T-cell (primary cell): ENCODE measurements around the gene HLA-DPB1. TPM values are rescaled to one million over a fixed set of nuclear protein-coding genes. Genes with fewer than 3 reads are reported as not detected.

ENCODE experiments used
- ATAC-seq, 4 experiments: fragments of 200-7000 bp in 3 of 4; fragments of 150-1000 bp in 1 of 4; cut with Tn5 transposase; replicated peaks in 1 of 4; 1 replicate in 3 of 4; 2 replicates in 1 of 4; pipeline ENCODE4 v1.10.0; 2021; ENCODE audit warnings: moderate library complexity in 3 of 4, mild to moderate bottlenecking in 2 of 4, moderate number of reproducible peaks in 1 of 4
- CTCF ChIA-PET, 2 donors: fragments of 300-600 bp; sonication (Branson Sonifier 250); formaldehyde crosslinking; loops; one replicate each; lab custom pipeline; 2022; ENCODE audit warnings: antibody characterized with exemption in 2 of 2; lab: Charles Lee
- POLR2A ChIA-PET, 2 donors: fragments of 300-600 bp; sonication (Branson Sonifier 250); formaldehyde crosslinking; loops; one replicate each; lab custom pipeline; 2022; ENCODE audit warnings: antibody characterized with exemption in 2 of 2; lab: Charles Lee
- DNase-seq, 35 experiments: peaks; one replicate each; pipeline versions ENCODE4 v3.0.0 to v3.0.0-alpha.2; 2013 to 2023
- H3K27ac ChIP-seq: one replicate; pipeline ENCODE4 v1.5.1; 2013; ENCODE audit warnings: low read length
- H3K27me3 ChIP-seq, 2 experiments: replicated peaks in 1 of 2; 1 replicate in 1 of 2; 2 replicates in 1 of 2; pipeline versions ENCODE4 v1.6.1 to v1.7.0; 2013; ENCODE audit warnings: low read length in 1 of 2, mixed read lengths in 1 of 2; ENCODE audit not compliant: control insufficient read depth in 2 of 2, insufficient read depth in 2 of 2; ENCODE audit errors: extremely low read depth in 1 of 2
- H3K36me3 ChIP-seq, 2 donors: 1 replicate in 1 of 2; 2 replicates in 1 of 2; pipeline versions ENCODE4 v1.6.1 to v1.7.0; 2013; ENCODE audit warnings: low read length in 1 of 2; ENCODE audit not compliant: control insufficient read depth in 2 of 2, insufficient read depth in 1 of 2; ENCODE audit errors: extremely low read depth in 1 of 2
- H3K4me1 ChIP-seq, 2 experiments: 1 replicate in 1 of 2; 2 replicates in 1 of 2; pipeline versions ENCODE4 v1.6.1 to v1.7.0; 2013; ENCODE audit warnings: low read length in 2 of 2, mixed read lengths in 1 of 2; ENCODE audit not compliant: insufficient read depth in 2 of 2, control insufficient read depth in 1 of 2; ENCODE audit errors: extremely low read depth in 1 of 2
- H3K4me3 ChIP-seq, 2 donors: 1 replicate in 1 of 2; 2 replicates in 1 of 2; pipeline versions ENCODE4 v1.5.1 to v1.7.0; 2013; ENCODE audit warnings: mild to moderate bottlenecking in 2 of 2, low read length in 1 of 2, moderate library complexity in 1 of 2; ENCODE audit not compliant: control insufficient read depth in 1 of 2; ENCODE audit errors: extremely low read depth in 1 of 2
- H3K9me3 ChIP-seq: 2 replicates; pipeline ENCODE4 v1.7.0; 2013
- H3K27ac Mint-ChIP-seq, 2 donors: one replicate each; pipeline ENCODE4 v1.8.0; 2020 to 2021; ENCODE audit warnings: mild to moderate bottlenecking in 2 of 2, mixed read lengths in 2 of 2
- H3K27me3 Mint-ChIP-seq, 2 donors: one replicate each; pipeline ENCODE4 v1.8.0; 2021 to 2022; ENCODE audit warnings: mixed read lengths in 2 of 2
- H3K36me3 Mint-ChIP-seq: one replicate; pipeline ENCODE4 v1.8.0; 2021; ENCODE audit warnings: mixed read lengths
- H3K4me1 Mint-ChIP-seq, 3 donors: one replicate each; pipeline ENCODE4 v1.8.0; 2020 to 2022; ENCODE audit warnings: mixed read lengths in 3 of 3, mild to moderate bottlenecking in 1 of 3
- H3K4me3 Mint-ChIP-seq, 3 donors: one replicate each; pipeline ENCODE4 v1.8.0; 2020 to 2022; ENCODE audit warnings: mild to moderate bottlenecking in 3 of 3, mixed read lengths in 3 of 3, moderate library complexity in 3 of 3
- H3K9me3 Mint-ChIP-seq, 3 donors: one replicate each; pipeline ENCODE4 v1.8.0; 2020 to 2022; ENCODE audit warnings: mixed read lengths in 3 of 3
- WGBS: methylation state at CpG from one replicate; pipeline ENCODE4 v1.1.5; 2013; ENCODE audit warnings: missing lambda C conversion rate; ENCODE audit not compliant: insufficient coverage; 5-methylcytosine and 5-hydroxymethylcytosine counted together
- total RNA-seq, 35 experiments: library from RNA in 6 of 35; stranded (reverse) in 6 of 35; fragments of 120-200 nt in 1 of 35; gene quantifications; one replicate each; pipeline versions ENCODE4 v1.2.1 to v1.2.4 and lab custom pipeline; 2013 to 2026

Gene HLA-DPB1
- total RNA-seq, 5 donors from 2014 or later (not counting 1 experiment from before 2014, with no cell fraction given) = 41.2 to 78.9 (median 58.4) TPM

DNA sequence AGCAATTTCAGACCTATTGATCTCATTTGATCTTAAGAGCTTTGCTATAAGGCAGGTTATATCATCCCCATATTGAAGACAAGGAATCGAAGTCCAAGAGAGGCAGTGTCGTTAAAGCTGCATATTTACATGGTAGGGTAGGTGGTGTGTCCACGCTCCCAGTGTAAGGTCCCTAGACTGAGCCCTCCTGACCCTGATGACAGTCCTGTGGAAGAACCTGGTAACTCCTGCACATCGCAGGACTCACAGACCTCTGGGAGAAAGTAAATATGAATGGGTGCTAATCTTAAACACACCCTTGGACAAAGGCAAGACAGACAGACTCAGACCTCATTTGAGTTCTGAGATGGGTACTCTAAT is 602 bp upstream of the HLA-DPB1 start:
- CTCF ChIA-PET = interaction anchor here in 1 of 2 donors (0.7 to 1.4 kb wide), 10 partner anchors 15 to 236 kb away, joined by 3 to 9 read pairs (median 4); partner anchors contain the start of genes BRD2 and TAP2
- 85% methylated on average over 3 of the region's 4 CpGs for WGBS
- H3K4me1 ChIP-seq = peaks cover 0 to 54% of the 10 kb centered on the region in 2 experiments

DNA sequence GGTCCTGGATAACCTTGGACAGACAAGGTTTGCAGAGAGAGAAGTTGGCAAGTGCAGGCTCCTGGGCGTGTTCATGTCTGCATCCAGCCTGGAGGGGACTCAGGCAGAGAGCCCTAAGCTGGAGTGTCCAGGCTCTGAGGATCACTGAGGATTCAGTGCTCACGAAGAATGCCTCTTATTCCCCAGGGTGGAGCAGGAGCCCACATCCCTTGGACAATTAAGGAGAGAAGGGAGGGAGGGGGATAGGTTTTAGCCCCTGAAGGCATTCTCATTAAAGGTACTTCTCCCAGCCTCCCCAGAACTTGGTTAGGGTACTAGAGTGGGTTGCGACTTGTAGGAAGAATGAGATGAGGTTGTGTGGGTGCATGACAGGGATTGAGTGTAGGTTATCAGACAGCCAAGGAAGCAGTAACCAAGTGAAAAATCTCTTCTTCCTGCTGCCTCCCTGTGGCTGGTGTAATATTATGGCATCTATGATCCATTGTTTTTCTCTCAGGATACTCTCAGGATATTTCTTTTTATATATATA is 680 bp downstream of the HLA-DPB1 start:
- Histone ChIP-seq H3K36me3 (peaks cover 0 to 10% of the 10 kb centered on the region in 2 donors), H3K27me3 (peaks cover 0 to 2% of the 10 kb centered on the region in 2 experiments), H3K4me3 (peak overlapping the region in 1 of 2 donors; percentile 81), H3K4me1 (peaks cover 0 to 67% of the 10 kb centered on the region in 2 experiments), H3K9me3 (no peaks in the 10 kb centered on the region), H3K27ac (peak overlapping the region; percentile 83)
- Mint-ChIP-seq H3K27ac (peak overlapping the region; percentile 52 to 80), H3K9me3 (no peaks in the 10 kb centered on the region), H3K36me3 (peaks cover 16% of the 10 kb centered on the region), H3K27me3 (peaks cover 0 to 3% of the 10 kb centered on the region in 2 donors), H3K4me1 (peaks cover 55 to 72% (median 69%) of the 10 kb centered on the region in 3 donors), H3K4me3 (peak overlapping the region; percentile 83 to 86 (median 84))
- ChIA-PET POLR2A (interaction anchor here (1.1 to 1.2 kb wide), 2 partner anchors 104 to 105 kb away, joined by 4 to 7 read pairs; no protein-coding TSS in a partner anchor), CTCF (interaction anchor here in 1 of 2 donors (0.6 to 1.4 kb wide), 6 partner anchors 47 to 238 kb away, joined by 3 to 9 read pairs (median 6); partner anchors contain the start of gene TAP2)
- 33% methylated on average over 1 of the region's 3 CpGs for WGBS
- ATAC-seq (peak in 2 of 4 experiments; percentile 3), DNase-seq (peak in 1 of 35 experiments; percentile 33)

More for the DNA sequence above, 602 bp upstream of the HLA-DPB1 start:
- ATAC-seq = peak in 1 of 4 experiments; percentile 5
- Histone ChIP-seq H3K27ac (peak overlapping the region; percentile 83), H3K4me3 (peak overlapping the region in 1 of 2 donors; percentile 81), H3K36me3 (no peaks in the 10 kb centered on the region), H3K9me3 (no peaks in the 10 kb centered on the region), H3K27me3 (peaks cover 0 to 2% of the 10 kb centered on the region in 2 experiments)
- peaks cover 50 to 63% (median 59%) of the 10 kb centered on the region in 3 donors for H3K4me1 Mint-ChIP-seq
- peak overlapping the region; percentile 83 to 86 (median 84) for H3K4me3 Mint-ChIP-seq
- no peak for DNase-seq
- peaks cover 6% of the 10 kb centered on the region for H3K36me3 Mint-ChIP-seq
- POLR2A ChIA-PET = interaction anchor here (0.6 to 1.2 kb wide), 6 partner anchors 13 to 1346 kb away, joined by 3 to 7 read pairs (median 4); no protein-coding TSS in a partner anchor
- H3K27me3 Mint-ChIP-seq = peaks cover 0 to 3% of the 10 kb centered on the region in 2 donors
- H3K27ac Mint-ChIP-seq = peak overlapping the region; percentile 52 to 80
- H3K9me3 Mint-ChIP-seq = no peaks in the 10 kb centered on the region

DNA sequence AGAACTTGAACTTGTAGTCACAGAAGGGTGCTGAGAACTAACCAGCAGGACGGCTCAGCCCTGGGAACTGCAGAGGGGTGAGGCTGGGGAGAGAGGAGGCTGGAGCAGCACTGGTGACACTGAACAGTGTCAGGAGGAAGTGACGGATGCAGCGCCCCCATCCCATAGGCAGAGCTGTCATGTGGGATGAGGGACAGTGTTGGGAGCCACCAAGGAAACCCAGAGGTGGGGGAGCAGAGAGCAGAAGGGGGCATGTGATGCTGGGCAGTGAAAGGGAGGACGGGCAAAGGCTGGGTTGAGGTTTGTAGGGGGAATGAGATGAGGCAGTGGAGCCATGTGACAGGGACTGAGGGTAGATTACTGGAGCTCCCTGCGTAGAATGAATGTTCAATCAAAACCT is 2.1 kb downstream of the HLA-DPB1 start:
- Histone ChIP-seq H3K9me3 (no peaks in the 10 kb centered on the region), H3K4me1 (peaks cover 0 to 62% of the 10 kb centered on the region in 2 experiments), H3K36me3 (peaks cover 0 to 22% of the 10 kb centered on the region in 2 donors), H3K27ac (no peak overlapping the region), H3K27me3 (peaks cover 0 to 2% of the 10 kb centered on the region in 2 experiments), H3K4me3 (peak overlapping the region in 1 of 2 donors; percentile 1)
- peak in 1 of 35 experiments; percentile 24 for DNase-seq
- peaks cover 52 to 72% (median 68%) of the 10 kb centered on the region in 3 donors for H3K4me1 Mint-ChIP-seq
- ChIA-PET POLR2A (no interaction called here), CTCF (no interaction called here)
- H3K27ac Mint-ChIP-seq = peak overlapping the region; percentile 24 to 49
- peaks cover 25% of the 10 kb centered on the region for H3K36me3 Mint-ChIP-seq
- ATAC-seq = no peak
- no peaks in the 10 kb centered on the region for H3K9me3 Mint-ChIP-seq
- H3K4me3 Mint-ChIP-seq = peak overlapping the region; percentile 58 to 83 (median 75)
- peaks cover 0 to 3% of the 10 kb centered on the region in 2 donors for H3K27me3 Mint-ChIP-seq
- WGBS = 63% methylated on average over 3 of the region's 5 CpGs

DNA sequence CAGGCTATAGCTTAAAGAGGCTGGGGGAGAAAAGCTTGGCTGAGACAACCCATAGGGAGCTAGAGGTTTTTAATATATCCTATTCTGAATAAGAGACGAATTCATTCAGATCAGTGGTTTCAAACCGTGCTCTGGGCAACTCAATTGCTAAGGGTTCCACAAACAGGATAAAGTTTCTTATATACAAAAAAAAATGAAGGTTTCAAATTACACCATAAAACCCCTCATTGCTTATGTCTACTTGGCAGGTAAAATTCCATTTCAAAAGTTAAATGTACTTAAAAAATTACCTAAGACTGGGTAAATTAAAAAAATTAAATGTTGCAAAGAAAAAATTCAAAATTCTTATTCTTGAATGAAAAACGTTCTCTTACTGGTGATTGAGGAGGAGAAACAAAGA is 2.7 kb downstream of the HLA-DPB1 start:
- WGBS = 78% methylated on average over 1 of the region's 3 CpGs

DNA sequence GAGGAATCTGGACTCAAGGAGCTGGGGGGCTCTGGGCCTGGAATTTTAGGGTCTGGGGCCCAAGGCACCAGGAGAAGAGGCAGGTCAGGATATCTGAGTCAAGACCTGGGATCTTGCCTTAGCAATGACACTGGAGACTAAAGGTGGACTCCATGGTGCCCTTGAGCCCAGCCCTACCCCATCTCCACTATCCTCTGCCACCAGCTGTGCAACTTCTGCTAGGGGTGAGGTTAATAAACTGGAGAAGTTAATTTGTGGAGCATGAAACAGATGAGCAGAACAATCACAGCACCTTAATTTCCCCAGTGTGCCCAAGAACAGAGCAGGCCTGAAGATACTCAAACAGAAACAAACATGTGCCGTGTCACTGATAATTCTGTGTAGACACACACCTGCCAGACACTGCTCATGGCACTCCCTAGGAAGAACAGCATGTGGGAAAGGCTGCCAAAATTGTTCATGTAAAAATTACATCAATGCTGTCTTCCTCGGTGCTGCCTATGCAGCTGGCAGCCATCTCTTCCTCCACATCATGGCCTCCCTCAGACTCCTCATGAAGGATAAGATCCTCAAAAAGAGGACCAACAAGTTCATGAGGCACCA is 3.2 kb downstream of the HLA-DPB1 start:
- H3K27me3 Mint-ChIP-seq = peaks cover 0 to 3% of the 10 kb centered on the region in 2 donors
- H3K36me3 ChIP-seq = peaks cover 0 to 29% of the 10 kb centered on the region in 2 donors
- H3K4me3 Mint-ChIP-seq = peak overlapping the region in 1 of 3 donors; percentile 22
- peak overlapping the region in 1 of 2 donors; percentile 16 for H3K27ac Mint-ChIP-seq
- peaks cover 0 to 57% of the 10 kb centered on the region in 2 experiments for H3K4me1 ChIP-seq
- H3K36me3 Mint-ChIP-seq = peaks cover 27% of the 10 kb centered on the region
- H3K4me3 ChIP-seq = no peak overlapping the region
- H3K27me3 ChIP-seq = peaks cover 0 to 2% of the 10 kb centered on the region in 2 experiments
- ChIA-PET POLR2A (interaction anchor here in 1 of 2 donors (1.5 kb wide), 1 partner anchor 65 kb away, joined by 4 read pairs; no protein-coding TSS in a partner anchor), CTCF (interaction anchor here in 1 of 2 donors (1.2 kb wide), 1 partner anchor 50 kb away, joined by 3 read pairs; no protein-coding TSS in a partner anchor)
- H3K4me1 Mint-ChIP-seq = peaks cover 46 to 68% (median 60%) of the 10 kb centered on the region in 3 donors
- H3K27ac ChIP-seq = no peak overlapping the region
- ATAC-seq (no peak), DNase-seq (no peak)
- no peaks in the 10 kb centered on the region for H3K9me3 ChIP-seq
- 96% methylated on average over 2 of the region's 2 CpGs for WGBS
- no peaks in the 10 kb centered on the region for H3K9me3 Mint-ChIP-seq

More for the DNA sequence above, 2.7 kb downstream of the HLA-DPB1 start:
- H3K27me3 Mint-ChIP-seq = peaks cover 0 to 3% of the 10 kb centered on the region in 2 donors
- ATAC-seq (no peak), DNase-seq (no peak)
- Histone ChIP-seq H3K9me3 (no peaks in the 10 kb centered on the region), H3K27me3 (peaks cover 0 to 2% of the 10 kb centered on the region in 2 experiments), H3K36me3 (peaks cover 0 to 23% of the 10 kb centered on the region in 2 donors), H3K27ac (no peak overlapping the region), H3K4me1 (peaks cover 0 to 58% of the 10 kb centered on the region in 2 experiments), H3K4me3 (no peak overlapping the region)
- peaks cover 27% of the 10 kb centered on the region for H3K36me3 Mint-ChIP-seq
- ChIA-PET CTCF (no interaction called here), POLR2A (interaction anchor here in 1 of 2 donors (1.5 kb wide), 1 partner anchor 64 kb away, joined by 4 read pairs; no protein-coding TSS in a partner anchor)
- no peaks in the 10 kb centered on the region for H3K9me3 Mint-ChIP-seq
- no peak overlapping the region for H3K27ac Mint-ChIP-seq
- H3K4me3 Mint-ChIP-seq = peak overlapping the region in 2 of 3 donors; percentile 22 to 58
- peaks cover 49 to 71% (median 63%) of the 10 kb centered on the region in 3 donors for H3K4me1 Mint-ChIP-seq

DNA sequence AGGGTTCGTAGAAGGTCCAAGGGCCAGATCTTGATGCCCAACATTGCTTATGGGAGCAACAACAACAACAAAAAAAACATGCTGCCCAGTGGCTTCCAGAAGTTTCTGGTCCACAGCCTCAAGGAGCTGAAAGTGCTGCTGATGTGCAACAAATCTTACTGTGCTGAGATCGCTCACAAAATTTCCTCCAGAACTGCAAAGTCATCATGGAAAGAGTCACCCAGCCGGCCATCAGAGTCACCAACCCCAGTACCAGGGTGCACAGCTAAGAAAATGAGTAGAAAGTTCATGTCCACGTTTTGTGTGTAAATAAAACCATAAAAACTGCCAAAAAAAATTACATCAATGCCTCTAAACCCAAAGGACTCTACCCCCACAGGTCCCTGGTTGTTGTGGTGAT is 3.8 kb downstream of the HLA-DPB1 start:
- peak overlapping the region in 1 of 3 donors; percentile 65 for H3K4me3 Mint-ChIP-seq
- no peak for ATAC-seq
- ChIA-PET POLR2A (interaction anchor here (1.0 to 1.5 kb wide), 2 partner anchors 28 to 66 kb away, joined by 3 to 4 read pairs; no protein-coding TSS in a partner anchor), CTCF (interaction anchor here in 1 of 2 donors (1.2 kb wide), 1 partner anchor 50 kb away, joined by 3 read pairs; no protein-coding TSS in a partner anchor)
- H3K27ac Mint-ChIP-seq = no peak overlapping the region
- Histone ChIP-seq H3K4me1 (peaks cover 0 to 57% of the 10 kb centered on the region in 2 experiments), H3K27me3 (peaks cover 0 to 2% of the 10 kb centered on the region in 2 experiments), H3K4me3 (no peak overlapping the region), H3K36me3 (peaks cover 0 to 33% of the 10 kb centered on the region in 2 donors), H3K9me3 (no peaks in the 10 kb centered on the region), H3K27ac (no peak overlapping the region)
- 100% methylated on average over 2 of the region's 4 CpGs for WGBS
- H3K4me1 Mint-ChIP-seq = peaks cover 46 to 68% (median 60%) of the 10 kb centered on the region in 3 donors
- no peaks in the 10 kb centered on the region for H3K9me3 Mint-ChIP-seq
- DNase-seq = no peak
- H3K27me3 Mint-ChIP-seq = peaks cover 0 to 3% of the 10 kb centered on the region in 2 donors
- H3K36me3 Mint-ChIP-seq = peaks cover 27% of the 10 kb centered on the region
